HG03520 (cell line): ENCODE data around the gene RCSD1.
"Not testable (repeated sequence)": the region's sequence is repeated elsewhere in the genome, so short reads cannot be mapped to it uniquely, and the experiment has no call there.

Experiments used
- ATAC-seq: cut with Tn5 transposase; IDR thresholded peaks from one replicate; pipeline ENCODE4 v1.9.1; 2021; ENCODE audit warnings: mild to moderate bottlenecking, moderate library complexity; ENCODE audit not compliant: unreplicated experiment

Gene RCSD1

DNA sequence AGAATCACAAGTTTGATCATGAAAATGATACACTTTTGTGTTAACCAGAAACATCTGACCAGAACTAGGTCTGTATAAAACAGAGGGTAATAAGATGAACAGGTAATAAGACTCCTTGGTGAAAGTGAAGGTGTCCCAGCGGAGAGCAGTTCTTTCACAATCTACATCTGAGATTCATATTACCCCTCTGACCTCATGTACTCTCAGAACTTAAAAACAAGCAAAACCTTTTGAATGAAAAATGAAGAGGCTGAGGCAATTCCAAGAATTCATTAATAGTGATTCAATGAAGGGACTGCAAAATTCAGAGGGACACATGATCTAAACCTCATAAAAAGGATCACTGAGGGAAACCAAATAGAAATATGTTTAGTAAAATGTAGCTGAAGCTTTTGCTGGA, 80.8 kb downstream of the RCSD1 start:
- ATAC-seq, result no peak

DNA sequence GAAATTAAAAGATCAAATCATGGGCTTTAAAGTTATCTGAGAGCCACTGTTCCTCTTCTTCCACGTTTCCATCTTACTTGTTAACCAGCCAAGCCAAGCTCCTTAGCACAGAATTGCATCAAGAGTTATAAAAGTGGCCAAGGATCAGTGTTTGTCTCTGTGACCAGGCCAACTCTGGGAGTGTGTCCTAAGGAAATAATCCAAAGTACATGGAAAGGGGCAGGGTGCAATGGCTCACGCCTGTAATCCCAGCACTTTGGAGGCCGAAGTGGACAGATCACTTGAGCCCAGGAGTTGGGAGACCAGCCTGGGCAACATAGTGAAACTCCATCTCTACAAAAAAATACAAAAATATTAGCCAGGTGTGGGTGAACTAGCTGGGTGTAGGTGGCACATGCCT, 81.8 kb downstream of the RCSD1 start:
- no peak for ATAC-seq

DNA sequence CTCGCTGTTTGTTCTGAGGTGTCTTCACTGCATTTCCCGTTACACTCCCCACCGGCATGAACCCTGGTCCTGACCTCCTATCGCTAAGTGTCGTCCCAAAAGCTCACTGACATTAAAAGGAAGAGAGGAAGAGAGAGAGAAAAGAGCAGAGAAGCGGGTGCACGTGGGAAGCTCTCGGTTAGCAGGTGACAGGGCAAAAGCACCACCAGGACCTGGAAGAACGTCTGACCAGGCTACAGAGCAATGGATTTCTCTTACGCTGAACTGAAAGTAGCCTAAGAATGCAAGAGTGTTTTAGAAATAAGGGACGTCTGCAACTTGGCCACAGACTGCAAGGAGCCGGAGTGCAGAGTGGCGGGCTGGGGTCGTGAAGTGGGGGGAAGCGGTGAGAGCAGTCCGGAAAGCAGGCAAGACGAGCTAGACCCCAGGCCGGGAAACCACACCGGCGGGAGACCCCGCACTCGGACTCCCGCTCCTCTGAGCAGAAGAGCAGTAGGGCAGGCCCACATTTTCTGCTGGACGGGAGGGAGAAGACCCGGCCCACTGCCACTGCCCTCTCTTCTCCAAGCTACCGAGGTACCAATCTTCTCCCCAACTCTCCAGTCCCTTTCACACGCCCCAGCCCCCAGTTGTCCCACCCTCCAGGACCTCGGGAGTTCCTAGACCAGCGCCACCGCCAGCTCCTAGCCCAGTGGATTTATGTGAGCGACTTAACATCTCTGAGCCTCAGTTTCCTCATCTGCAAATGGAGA, 83.5 kb downstream of the RCSD1 start:
- ATAC-seq, result no peak

DNA sequence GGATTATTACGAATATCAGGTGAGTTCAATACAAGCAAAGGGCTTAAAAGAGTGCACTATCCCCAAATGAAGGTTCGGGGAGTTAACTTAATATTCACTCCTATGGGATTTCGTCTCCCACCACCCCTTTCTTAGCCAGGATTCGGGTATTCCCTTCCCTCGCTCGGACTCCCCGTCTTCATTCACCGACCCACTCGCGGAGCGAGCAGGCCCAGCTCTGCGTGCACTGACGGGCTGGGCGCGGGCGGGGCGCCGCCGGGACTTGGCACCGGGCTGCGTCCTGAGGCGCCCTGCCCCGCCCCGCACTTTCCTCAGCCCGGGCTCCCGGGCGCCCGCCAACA, 84.0 kb downstream of the RCSD1 start:
- peak; percentile 41 for ATAC-seq

DNA sequence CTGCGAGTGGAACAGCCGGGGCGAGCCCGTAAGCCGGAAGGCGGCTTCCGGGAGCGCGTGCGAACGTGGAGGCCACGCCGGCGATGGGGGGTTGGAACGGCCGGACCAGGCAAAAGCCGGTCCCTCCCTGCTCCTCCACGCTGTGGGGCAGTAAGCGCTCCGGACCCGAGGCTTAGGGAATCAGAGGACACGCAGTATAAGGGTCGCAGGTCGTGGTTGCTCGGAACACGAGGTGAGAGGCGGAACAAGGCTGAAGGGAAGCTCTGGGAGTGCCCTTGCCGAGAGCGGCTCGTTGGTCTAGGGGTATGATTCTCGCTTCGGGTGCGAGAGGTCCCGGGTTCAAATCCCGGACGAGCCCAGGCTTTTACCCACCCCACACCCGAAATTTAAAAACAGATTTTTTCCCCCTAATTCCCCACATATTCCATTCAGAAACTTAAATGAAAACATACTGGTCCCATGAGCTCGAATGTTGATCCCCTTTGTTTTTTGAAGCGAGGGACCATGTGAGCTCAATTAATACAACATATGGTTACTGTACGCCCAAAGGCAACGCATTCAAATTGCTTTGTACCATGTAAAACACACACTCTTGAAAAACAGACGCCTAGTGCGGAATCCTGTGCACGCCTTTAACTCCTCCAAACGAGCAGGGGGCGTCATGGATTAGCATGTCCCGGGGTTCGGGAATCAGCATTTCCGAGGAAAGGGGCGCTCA, 84.6 kb downstream of the RCSD1 start:
- peak; percentile 53 for ATAC-seq

DNA sequence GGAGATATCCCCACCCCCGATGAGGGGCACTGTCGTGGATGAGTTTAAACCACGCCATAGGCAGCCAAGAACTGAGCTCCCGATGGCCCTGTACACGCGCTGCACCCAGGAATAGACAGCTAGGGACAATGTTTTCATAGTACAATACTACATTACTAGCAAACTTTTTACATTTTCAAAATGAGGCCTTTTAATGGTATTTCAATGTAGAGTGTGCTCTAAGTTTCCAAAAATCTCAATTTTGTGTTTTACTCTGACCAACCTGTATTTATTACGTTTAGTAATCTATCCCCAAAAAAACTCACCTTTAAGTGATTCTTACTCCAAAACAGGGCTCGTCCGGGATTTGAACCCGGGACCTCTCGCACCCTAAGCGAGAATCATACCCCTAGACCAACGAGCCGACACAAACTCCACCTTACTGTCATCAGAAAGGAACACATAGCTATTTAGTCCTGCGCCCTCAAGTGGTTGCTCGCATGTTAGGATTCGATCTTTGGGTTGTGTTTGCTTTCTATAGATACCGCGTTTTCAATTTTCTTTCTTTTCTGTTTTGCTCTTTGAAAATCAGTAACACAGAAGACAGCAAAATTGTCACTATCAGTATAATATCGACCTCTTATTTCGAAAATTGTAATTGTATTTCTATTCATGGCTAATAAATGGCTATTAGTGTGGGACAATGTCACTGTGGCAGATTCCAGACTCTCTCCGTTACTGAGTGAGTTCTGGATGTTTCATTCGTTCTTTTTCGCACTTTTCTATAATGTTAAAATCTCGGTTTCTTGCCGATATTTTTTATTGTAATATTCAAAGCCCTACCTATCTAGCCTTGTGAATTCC, 85.3 kb downstream of the RCSD1 start:
- ATAC-seq, result peak; percentile 39

DNA sequence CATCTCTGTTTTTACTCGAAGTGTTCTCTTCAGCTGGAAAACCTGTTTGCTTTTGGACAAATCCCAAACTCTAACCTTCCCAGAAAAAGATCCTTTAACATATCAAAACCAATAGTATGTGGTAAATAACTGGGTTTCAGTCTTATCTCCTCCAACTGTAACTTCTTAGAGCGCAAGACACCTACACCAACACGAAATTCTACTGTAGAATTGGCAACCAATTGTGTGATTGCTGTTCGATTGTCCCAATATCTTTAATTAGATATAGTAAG, 85.9 kb downstream of the RCSD1 start:
- no peak for ATAC-seq

DNA sequence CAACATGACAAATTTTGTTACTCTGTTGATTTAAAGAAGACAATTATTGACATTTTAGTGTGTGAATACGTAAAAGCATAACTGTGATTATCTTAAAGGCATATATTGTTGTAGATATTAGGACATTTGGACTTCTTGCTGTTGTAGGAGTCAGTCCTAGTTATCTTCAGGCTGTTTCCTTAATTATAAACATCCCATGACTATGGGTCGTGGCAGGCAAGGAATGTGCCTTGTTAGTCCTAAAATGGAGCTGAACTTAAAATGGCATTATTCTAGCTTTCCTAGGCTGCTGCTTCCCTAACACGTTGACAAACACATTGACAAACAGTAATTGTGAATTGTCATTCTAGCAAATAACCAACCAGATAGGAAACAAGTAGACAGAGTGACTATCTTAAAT, 87.3 kb downstream of the RCSD1 start:
- no peak for ATAC-seq

DNA sequence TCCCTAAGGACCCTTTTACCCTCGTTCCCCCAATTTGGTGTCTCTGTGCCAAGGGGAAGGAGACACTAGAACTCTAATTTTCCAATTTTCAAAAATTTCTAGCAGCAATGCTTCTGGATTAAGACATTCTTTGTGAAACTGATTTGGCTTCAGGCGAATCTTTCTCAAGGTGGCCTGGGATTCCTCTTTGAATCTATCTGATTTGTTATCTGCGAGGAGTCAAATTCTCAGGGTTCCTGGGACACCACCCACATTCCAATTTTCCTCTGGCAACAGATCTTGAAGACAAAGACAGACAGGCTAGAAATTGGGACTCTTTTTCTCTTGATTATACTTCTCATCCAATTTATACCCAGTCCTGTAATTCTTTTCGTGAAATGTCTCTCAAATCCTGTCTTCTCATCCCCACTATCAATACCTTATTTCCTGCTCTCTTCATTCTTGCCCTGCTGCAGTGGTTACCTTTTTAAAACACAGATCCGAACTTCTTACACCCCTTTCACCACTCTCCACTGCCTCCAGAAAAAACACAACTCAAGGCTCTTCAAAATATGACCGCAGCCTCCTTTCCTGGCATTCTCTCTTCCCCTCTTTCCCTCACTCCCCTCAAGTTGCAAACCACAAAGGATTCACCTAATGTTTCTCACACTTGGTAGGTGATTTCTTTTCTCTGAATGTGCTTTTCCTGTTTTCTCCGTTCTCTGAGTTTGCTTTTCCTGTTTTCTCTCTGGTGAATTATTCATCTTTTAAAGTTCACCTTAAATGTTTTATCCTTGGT, 89.1 kb downstream of the RCSD1 start:
- no peak for ATAC-seq

DNA sequence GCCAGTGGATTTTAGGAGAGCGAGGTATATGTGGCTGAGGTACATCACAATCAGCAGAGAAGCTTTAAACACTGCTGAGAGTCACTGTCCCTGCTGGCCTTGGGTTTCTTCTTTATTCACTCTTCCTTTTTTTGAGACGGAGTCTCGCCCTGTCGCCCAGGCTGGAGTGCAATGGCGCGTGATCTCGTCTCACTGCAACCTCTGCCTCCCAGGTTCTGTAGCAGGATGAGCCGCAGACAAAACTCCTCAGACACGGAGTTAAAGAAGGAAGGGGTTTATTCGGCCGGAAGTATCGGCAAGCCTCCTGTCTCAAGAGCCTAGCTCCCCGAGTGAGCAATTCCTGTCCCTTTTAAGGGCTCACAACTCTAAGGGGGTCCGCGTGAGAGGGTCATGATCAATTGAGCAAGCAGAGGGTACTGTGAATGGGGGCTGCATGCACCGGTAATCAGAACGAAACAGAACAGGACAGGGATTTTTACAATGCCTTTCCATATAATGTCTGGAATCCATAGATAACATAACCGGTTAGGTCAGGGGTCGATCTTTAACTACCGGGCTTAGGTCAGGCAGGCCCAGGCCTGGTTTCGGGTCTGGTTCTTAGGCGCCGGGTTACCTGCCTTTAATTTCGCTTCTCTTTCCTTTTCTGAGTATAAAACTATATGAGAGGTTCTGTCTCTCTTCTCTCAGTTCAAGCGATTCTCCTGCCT, 89.8 kb downstream of the RCSD1 start:
- ATAC-seq, result not testable (repeated sequence)

DNA sequence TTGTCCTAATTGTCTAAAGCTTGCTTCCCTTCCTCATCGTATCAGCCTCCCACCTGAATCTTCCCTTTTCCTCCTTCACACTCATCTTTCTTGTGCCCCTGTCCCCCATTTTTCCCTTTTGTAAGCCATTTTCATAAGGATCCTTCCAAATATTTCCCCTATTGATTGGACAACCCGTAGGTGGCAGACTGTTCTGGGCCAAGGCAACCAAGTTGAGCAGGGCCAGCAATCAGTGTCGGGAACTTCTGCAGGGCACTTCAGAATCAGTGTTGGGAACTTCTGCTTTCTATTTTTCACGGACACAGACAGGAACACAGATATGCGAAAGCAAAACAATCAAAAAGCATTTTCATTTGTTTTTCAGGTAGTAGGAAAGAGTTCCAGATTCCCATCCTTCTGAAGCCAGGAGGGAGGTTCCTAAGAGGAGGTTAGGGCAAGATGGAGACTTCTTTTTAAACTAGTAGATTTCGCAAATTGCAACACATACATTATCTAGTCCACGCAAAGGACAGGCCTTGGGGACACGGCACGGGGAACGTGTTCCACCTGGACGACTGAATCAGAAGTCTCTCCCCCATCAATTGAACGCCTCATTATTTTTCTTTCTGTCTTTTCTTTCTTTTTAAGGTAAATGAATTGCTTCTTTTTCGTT, 91.1 kb downstream of the RCSD1 start:
- no peak for ATAC-seq

DNA sequence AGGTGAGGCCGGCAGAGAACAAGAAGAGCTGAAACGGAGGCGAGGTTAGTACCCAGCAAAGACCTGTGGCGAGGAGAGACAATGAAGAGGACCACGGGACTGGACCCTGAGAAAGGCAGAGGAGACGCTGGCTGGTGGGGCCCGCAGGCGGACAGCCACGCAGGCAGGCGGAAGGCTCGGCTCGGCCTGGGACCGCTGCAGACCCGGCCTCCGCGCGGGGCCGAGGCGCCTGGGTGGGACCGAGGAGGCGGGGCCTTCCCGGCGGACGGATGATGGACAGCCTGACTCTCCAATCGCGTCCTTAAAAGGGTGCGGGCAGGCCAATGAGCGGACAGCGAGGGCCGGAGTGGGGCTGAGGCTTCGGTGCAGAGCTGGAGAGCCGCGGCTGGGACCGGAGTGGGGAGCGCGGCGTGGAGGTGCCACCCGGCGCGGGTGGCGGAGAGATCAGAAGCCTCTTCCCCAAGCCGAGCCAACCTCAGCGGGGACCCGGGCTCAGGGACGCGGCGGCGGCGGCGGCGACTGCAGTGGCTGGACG, 91.7 kb downstream of the RCSD1 start, which contains the start of gene MPZL1:
MPZL1 (plus strand) TSS at position 366 of the 535 bp plus-strand sequence. CDS start 170 bp downstream, outside the sequence.
- ATAC-seq, result peak; percentile 86

DNA sequence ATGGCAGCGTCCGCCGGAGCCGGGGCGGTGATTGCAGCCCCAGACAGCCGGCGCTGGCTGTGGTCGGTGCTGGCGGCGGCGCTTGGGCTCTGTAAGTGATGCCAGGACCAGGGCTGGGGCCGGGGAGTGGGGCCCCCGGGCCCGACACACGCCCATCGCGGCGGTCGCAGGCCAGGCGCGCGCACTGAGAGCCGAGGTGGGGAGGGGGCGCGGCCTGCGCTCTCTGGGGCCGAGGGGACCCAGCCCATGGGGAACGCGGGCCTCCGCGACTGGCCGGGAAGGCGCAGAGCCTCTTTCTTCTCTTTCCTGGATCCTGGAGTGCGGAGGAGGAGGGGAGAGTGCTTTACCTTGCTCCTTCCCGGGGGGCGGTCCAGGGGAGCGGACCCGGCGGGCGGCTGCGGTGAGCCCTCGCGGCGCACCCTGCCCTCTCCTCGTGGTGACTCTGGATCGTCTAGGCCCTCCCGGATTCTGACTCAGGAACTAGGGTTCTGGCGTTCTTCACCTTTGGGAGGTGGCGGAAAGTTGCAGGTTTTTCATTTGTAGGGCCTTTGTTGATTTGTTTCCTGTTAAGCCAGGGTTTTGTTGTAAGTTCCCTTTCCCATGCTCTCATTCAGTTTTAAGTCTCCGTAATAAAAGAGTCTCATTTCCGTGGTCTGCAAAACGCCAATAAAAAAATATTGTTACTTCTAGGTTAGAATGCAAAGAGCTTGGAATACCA, 92.3 kb downstream of the RCSD1 start:
- ATAC-seq, result peak; percentile 24

DNA sequence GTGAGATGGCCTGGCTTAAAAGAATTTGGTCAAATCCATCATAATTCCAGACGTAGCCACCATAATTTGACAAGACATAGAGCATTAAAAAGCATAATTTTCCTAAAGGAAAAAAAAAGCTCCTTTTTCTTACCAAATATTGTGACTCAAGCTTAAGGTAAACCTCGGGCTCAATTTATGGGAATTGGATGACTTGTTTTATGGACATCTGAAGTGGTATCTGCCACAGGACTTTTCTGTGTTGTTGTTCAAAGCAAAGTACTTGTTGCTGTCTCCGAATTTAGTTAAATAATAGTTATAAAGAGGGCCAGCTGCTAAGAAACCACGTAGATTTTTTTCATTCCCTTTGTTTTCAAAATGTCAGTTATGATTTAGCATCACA, 92.8 kb downstream of the RCSD1 start:
- ATAC-seq, result no peak

DNA sequence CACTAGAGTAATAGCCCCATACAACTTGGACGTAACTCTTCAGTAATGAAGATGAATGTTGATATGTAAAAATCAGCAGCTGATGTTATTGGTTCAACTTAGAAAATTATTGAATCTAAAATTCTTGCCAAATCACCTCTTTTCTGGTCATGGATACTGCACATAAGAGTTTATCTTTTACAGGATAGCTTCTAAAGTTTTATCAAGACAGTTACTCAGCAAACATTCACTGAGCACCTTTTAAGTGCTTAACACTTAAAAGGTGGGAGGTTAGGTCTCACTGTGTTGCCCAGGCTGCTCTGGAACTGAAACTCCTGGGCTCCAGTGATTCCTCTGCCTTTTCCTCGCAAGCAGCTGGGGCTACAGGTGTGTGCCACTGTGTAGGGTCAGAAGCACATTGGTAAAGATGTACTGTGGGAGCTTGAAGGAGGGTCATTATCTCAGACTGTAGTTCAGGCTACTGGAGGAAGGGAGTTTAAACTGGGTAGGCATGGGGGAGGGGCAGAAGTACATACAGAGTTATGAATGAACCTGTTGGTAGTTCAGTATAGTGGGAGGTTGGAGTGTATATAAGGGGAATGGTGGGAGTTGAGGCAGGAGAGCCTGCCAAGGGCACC, 93.8 kb downstream of the RCSD1 start:
- no peak for ATAC-seq

DNA sequence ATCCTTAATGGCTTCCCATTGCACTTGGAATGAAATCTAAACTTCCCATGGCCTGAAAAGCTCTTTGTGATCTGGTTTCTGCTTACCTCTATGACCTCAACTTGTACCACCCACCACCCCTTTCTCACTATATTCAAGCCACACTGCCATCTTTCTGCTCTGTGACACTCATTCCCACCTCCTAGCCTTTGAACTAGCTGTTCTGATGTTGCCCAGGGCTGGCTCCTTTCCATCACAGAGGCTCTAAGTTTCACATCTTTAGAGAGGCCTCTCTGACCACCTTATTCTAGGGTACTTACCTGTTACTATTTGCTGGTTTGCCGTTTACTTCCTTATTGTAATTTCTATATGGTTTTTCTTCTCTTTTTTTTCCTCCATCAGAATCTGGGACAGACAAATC, 96.0 kb downstream of the RCSD1 start:
- no peak for ATAC-seq

DNA sequence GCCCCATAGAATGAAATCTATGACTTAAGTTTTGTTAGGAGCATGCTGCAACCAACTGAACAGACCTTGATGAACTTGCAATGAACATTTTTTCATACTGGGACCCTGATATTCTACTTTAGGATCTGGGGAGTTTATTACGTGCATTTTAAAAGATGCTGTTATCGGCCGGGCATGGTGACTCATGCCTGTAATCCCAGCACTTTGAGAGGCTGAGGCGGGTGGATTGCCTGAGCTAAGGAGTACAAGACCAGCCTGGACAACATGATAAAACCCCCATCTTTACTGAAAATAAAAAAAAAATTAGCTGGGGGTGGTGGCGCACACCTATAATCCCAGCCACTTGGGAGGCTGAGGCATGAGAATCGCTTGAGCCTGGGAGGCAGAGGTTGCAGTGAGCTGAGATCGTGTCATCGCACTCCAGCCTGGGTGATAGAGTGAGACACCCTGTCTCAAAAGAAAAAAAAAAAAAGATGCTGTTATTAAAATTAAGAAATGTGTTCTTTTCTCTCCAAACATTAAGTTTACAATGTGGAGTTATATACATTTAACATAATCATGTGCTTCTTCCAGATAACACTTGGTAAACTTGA, 98.9 kb downstream of the RCSD1 start:
- no peak for ATAC-seq

DNA sequence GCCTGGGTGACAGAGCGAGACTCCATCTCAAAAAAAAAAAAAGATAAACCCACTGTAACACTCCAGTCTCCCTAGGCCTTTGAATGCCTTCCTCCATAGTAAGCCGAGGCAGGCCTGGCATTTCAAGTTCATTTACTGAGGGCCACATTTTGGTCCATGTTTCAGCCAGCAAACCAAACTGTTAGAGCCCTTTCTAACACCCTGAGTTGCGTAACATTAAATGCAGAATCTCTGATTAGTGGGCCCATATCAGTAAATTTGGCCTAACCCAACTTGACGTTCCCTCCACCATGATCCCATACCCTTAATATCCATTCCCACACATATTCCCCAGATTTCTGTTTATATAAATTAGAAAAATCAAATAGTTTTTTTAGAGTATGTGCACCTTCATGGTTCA, 104.2 kb downstream of the RCSD1 start:
- ATAC-seq, result no peak
